GM23338 (cell line): ENCODE data around the gene DCT. TPM values are rescaled to one million over a fixed set of nuclear protein-coding genes. Genes with fewer than 3 reads are reported as not detected.

Experiments used
- ATAC-seq: fragments of 200-7000 bp; cut with Tn5 transposase; 3 replicates; pipeline ENCODE4 v1.9.1; 2020
- DNase-seq: peaks from one replicate; pipeline ENCODE4 v3.0.0-alpha.2; 2015; ENCODE audit warnings: low spot score
- H2AFZ ChIP-seq: fragments of 200-600 bp; sonication (generic); 2 replicates; pipeline ENCODE4 v1.8.0; 2016; ENCODE audit warnings: antibody characterized with exemption, mild to moderate bottlenecking, moderate library complexity
- H3F3A ChIP-seq: fragments of 200-600 bp; sonication (generic); replicated peaks from 2 replicates; pipeline ENCODE4 v1.8.0; 2017; ENCODE audit warnings: antibody characterized with exemption, mixed run types, low read depth
- H3K27ac ChIP-seq: fragments of 200-600 bp; sonication (generic); 2 replicates; pipeline ENCODE4 v1.6.1; 2016; ENCODE audit warnings: low read depth
- H3K27me3 ChIP-seq: fragments of 200-600 bp; sonication (generic); 2 replicates; pipeline ENCODE4 v1.8.0; 2016; ENCODE audit warnings: mild to moderate bottlenecking, mixed run types, moderate library complexity; ENCODE audit not compliant: insufficient read depth
- H3K36me3 ChIP-seq: fragments of 200-600 bp; sonication (generic); 2 replicates; pipeline ENCODE4 v1.8.0; 2016; ENCODE audit warnings: mild to moderate bottlenecking; ENCODE audit not compliant: insufficient read depth
- H3K4me1 ChIP-seq: fragments of 200-600 bp; sonication (generic); 2 replicates; pipeline ENCODE4 v1.8.0; 2016; ENCODE audit warnings: mild to moderate bottlenecking, moderate library complexity; ENCODE audit not compliant: insufficient read depth
- H3K4me2 ChIP-seq: fragments of 200-600 bp; sonication (generic); 2 replicates; pipeline ENCODE4 v1.7.1; 2017; ENCODE audit warnings: mixed run types
- H3K4me3 ChIP-seq: fragments of 200-600 bp; sonication (generic); 2 replicates; pipeline ENCODE4 v1.6.1; 2016; ENCODE audit warnings: mixed run types
- H3K79me2 ChIP-seq: fragments of 200-600 bp; sonication (generic); replicated peaks from 2 replicates; pipeline ENCODE4 v1.8.0; 2017; ENCODE audit warnings: mild to moderate bottlenecking; ENCODE audit not compliant: insufficient read depth
- H3K9me2 ChIP-seq: fragments of 200-600 bp; sonication (generic); 2 replicates; pipeline ENCODE4 v1.8.0; 2017; ENCODE audit not compliant: insufficient read depth
- H4K20me1 ChIP-seq: fragments of 200-600 bp; sonication (generic); replicated peaks from 2 replicates; pipeline ENCODE4 v1.8.0; 2017; ENCODE audit warnings: mild to moderate bottlenecking; ENCODE audit not compliant: insufficient read depth
- H3K27ac Mint-ChIP-seq: 2 replicates; pipeline ENCODE4 v1.8.0; 2020; ENCODE audit warnings: inconsistent platforms, mild to moderate bottlenecking, moderate library complexity, mixed read lengths
- H3K27me3 Mint-ChIP-seq: 3 replicates; pipeline ENCODE4 v1.8.0; 2022; ENCODE audit warnings: low read depth, mild to moderate bottlenecking, moderate library complexity, mixed read lengths, inconsistent platforms; ENCODE audit not compliant: insufficient read depth, poor library complexity
- H3K36me3 Mint-ChIP-seq: 3 replicates; pipeline ENCODE4 v1.8.0; 2021; ENCODE audit warnings: low read depth, mild to moderate bottlenecking, inconsistent platforms, moderate library complexity, mixed read lengths
- H3K4me1 Mint-ChIP-seq: 3 replicates; pipeline ENCODE4 v1.8.0; 2020; ENCODE audit warnings: mild to moderate bottlenecking, inconsistent platforms, mixed read lengths
- H3K4me3 Mint-ChIP-seq: 3 replicates; pipeline ENCODE4 v1.8.0; 2021; ENCODE audit warnings: moderate library complexity, mild to moderate bottlenecking, inconsistent platforms, mixed read lengths
- H3K9me3 Mint-ChIP-seq: 3 replicates; pipeline ENCODE4 v1.8.0; 2020; ENCODE audit warnings: moderate library complexity, mild to moderate bottlenecking, inconsistent platforms, mixed read lengths
- ETS1 ChIP-seq: IDR thresholded peaks from 2 replicates; pipeline ENCODE4 v1.6.1; 2016; ENCODE audit warnings: antibody characterized with exemption
- EZH2 ChIP-seq: fragments of 200-600 bp; sonication (generic); IDR thresholded peaks from one replicate; pipeline ENCODE4 v1.8.0; 2017; ENCODE audit warnings: antibody characterized with exemption, mild to moderate bottlenecking, low read depth; ENCODE audit not compliant: unreplicated experiment
- EZH2phosphoT487 ChIP-seq: fragments of 200-600 bp; sonication (generic); IDR thresholded peaks from one replicate; pipeline ENCODE4 v1.8.1; 2018; ENCODE audit warnings: antibody characterized with exemption; ENCODE audit not compliant: unreplicated experiment
- JUNB ChIP-seq: IDR thresholded peaks from one replicate; pipeline ENCODE4 v1.6.1; 2016; ENCODE audit warnings: antibody characterized with exemption; ENCODE audit not compliant: unreplicated experiment
- polyA plus RNA-seq: library from polyadenylated mRNA; unstranded; fragments of >200 nt; fragmentation: Nextera tagmentation; extraction: Ambion mirVana; gene quantifications from 2 replicates; pipeline ENCODE4 v1.2.1, GENCODE V29; 2016
- total RNA-seq: library from RNA; depleted of rRNA; stranded (reverse); fragments of >200 nt; shearing (Covaris generic); gene quantifications from 2 replicates; pipeline ENCODE4 v1.2.3, GENCODE V29; 2014
- TF ChIP-seq, protein P1 (sequence below): IDR thresholded peaks from one replicate; pipeline ENCODE4 v1.6.1; 2018; ENCODE audit warnings: antibody characterized with exemption; ENCODE audit not compliant: unreplicated experiment
- TF ChIP-seq, protein P2 (sequence below): fragments of 250-450 bp; sonication (Bioruptor Pico); IDR thresholded peaks from 2 replicates; pipeline ENCODE4 v1.5.0; 2020; ENCODE audit warnings: mild to moderate bottlenecking, moderate library complexity

Gene DCT
- total and polyA plus RNA-seq, 2 experiments from 2014 or later: 0.14 TPM; not detected in 1

- peaks cover 7% of the 10 kb centered on the region; the same call in 1 of the 3 replicates for H3K9me3 Mint-ChIP-seq
- no peak overlapping the region for H3K27ac ChIP-seq
- no peak for ATAC-seq
Measured at GRCh38 chr13:94412870-94413597, 66.4 kb downstream of the DCT start.

More at GRCh38 chr13:94412870-94413597, 66.4 kb downstream of the DCT start:
- H2AFZ ChIP-seq: no peak overlapping the region
- no peak overlapping the region for H3K4me3 ChIP-seq
- no peaks in the 10 kb centered on the region for H4K20me1 ChIP-seq
- no peaks in the 10 kb centered on the region for H3F3A ChIP-seq
- no peaks in the 10 kb centered on the region for H3K27me3 ChIP-seq
- TF ChIP-seq, protein P1, sequence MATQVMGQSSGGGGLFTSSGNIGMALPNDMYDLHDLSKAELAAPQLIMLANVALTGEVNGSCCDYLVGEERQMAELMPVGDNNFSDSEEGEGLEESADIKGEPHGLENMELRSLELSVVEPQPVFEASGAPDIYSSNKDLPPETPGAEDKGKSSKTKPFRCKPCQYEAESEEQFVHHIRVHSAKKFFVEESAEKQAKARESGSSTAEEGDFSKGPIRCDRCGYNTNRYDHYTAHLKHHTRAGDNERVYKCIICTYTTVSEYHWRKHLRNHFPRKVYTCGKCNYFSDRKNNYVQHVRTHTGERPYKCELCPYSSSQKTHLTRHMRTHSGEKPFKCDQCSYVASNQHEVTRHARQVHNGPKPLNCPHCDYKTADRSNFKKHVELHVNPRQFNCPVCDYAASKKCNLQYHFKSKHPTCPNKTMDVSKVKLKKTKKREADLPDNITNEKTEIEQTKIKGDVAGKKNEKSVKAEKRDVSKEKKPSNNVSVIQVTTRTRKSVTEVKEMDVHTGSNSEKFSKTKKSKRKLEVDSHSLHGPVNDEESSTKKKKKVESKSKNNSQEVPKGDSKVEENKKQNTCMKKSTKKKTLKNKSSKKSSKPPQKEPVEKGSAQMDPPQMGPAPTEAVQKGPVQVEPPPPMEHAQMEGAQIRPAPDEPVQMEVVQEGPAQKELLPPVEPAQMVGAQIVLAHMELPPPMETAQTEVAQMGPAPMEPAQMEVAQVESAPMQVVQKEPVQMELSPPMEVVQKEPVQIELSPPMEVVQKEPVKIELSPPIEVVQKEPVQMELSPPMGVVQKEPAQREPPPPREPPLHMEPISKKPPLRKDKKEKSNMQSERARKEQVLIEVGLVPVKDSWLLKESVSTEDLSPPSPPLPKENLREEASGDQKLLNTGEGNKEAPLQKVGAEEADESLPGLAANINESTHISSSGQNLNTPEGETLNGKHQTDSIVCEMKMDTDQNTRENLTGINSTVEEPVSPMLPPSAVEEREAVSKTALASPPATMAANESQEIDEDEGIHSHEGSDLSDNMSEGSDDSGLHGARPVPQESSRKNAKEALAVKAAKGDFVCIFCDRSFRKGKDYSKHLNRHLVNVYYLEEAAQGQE: no peak
- TF ChIP-seq EZH2: no peak
- no peak for TF ChIP-seq JUNB
- TF ChIP-seq ETS1: no peak
- TF ChIP-seq, protein P2, sequence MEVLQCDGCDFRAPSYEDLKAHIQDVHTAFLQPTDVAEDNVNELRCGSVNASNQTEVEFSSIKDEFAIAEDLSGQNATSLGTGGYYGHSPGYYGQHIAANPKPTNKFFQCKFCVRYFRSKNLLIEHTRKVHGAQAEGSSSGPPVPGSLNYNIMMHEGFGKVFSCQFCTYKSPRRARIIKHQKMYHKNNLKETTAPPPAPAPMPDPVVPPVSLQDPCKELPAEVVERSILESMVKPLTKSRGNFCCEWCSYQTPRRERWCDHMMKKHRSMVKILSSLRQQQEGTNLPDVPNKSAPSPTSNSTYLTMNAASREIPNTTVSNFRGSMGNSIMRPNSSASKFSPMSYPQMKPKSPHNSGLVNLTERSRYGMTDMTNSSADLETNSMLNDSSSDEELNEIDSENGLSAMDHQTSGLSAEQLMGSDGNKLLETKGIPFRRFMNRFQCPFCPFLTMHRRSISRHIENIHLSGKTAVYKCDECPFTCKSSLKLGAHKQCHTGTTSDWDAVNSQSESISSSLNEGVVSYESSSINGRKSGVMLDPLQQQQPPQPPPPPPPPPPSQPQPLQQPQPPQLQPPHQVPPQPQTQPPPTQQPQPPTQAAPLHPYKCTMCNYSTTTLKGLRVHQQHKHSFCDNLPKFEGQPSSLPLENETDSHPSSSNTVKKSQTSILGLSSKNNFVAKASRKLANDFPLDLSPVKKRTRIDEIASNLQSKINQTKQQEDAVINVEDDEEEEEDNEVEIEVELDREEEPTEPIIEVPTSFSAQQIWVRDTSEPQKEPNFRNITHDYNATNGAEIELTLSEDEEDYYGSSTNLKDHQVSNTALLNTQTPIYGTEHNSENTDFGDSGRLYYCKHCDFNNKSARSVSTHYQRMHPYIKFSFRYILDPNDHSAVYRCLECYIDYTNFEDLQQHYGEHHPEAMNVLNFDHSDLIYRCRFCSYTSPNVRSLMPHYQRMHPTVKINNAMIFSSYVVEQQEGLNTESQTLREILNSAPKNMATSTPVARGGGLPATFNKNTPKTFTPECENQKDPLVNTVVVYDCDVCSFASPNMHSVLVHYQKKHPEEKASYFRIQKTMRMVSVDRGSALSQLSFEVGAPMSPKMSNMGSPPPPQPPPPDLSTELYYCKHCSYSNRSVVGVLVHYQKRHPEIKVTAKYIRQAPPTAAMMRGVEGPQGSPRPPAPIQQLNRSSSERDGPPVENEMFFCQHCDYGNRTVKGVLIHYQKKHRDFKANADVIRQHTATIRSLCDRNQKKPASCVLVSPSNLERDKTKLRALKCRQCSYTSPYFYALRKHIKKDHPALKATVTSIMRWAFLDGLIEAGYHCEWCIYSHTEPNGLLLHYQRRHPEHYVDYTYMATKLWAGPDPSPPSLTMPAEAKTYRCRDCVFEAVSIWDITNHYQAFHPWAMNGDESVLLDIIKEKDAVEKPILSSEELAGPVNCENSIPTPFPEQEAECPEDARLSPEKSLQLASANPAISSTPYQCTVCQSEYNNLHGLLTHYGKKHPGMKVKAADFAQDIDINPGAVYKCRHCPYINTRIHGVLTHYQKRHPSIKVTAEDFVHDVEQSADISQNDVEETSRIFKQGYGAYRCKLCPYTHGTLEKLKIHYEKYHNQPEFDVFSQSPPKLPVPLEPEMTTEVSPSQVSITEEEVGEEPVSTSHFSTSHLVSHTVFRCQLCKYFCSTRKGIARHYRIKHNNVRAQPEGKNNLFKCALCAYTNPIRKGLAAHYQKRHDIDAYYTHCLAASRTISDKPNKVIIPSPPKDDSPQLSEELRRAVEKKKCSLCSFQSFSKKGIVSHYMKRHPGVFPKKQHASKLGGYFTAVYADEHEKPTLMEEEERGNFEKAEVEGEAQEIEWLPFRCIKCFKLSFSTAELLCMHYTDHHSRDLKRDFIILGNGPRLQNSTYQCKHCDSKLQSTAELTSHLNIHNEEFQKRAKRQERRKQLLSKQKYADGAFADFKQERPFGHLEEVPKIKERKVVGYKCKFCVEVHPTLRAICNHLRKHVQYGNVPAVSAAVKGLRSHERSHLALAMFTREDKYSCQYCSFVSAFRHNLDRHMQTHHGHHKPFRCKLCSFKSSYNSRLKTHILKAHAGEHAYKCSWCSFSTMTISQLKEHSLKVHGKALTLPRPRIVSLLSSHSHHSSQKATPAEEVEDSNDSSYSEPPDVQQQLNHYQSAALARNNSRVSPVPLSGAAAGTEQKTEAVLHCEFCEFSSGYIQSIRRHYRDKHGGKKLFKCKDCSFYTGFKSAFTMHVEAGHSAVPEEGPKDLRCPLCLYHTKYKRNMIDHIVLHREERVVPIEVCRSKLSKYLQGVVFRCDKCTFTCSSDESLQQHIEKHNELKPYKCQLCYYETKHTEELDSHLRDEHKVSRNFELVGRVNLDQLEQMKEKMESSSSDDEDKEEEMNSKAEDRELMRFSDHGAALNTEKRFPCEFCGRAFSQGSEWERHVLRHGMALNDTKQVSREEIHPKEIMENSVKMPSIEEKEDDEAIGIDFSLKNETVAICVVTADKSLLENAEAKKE (CRISPR knock-in tag): no peak
- TF ChIP-seq EZH2phosphoT487: no peak
- Mint-ChIP-seq H3K4me3 (no peak overlapping the region), H3K27ac (no peak overlapping the region), H3K36me3 (no peaks in the 10 kb centered on the region; the same call in 2 of the 3 replicates), H3K27me3 (no peaks in the 10 kb centered on the region), H3K4me1 (peaks cover 4% of the 10 kb centered on the region; the same call in 2 of the 3 replicates)
- no peaks in the 10 kb centered on the region for H3K36me3 ChIP-seq
- H3K4me2 ChIP-seq: no peak overlapping the region
- no peak for DNase-seq
- no peaks in the 10 kb centered on the region for H3K9me2 ChIP-seq
- no peaks in the 10 kb centered on the region for H3K79me2 ChIP-seq
- no peaks in the 10 kb centered on the region for H3K4me1 ChIP-seq
